OCI-LY1 (cell line): ENCODE data around the gene GPM6B.

ENCODE experiments used
- H2AFZ ChIP-seq: fragments of 200-600 bp; sonication (generic), shearing (Covaris generic); 2 replicates; pipeline ENCODE4 v1.6.0; 2014; ENCODE audit warnings: antibody characterized with exemption, mild to moderate bottlenecking, low read length
- H3F3A ChIP-seq: fragments of 200-600 bp; sonication (generic), shearing (Covaris generic); 2 replicates; pipeline ENCODE4 v1.6.0; 2014; ENCODE audit warnings: mild to moderate bottlenecking, antibody characterized with exemption, low read length, moderate library complexity; ENCODE audit not compliant: insufficient read depth
- H3K27ac ChIP-seq: fragments of 200-600 bp; sonication (generic); 2 replicates; pipeline ENCODE4 v1.5.1; 2014; ENCODE audit warnings: low read length, mixed run types, mild to moderate bottlenecking, low read depth; ENCODE audit not compliant: poor library complexity, severe bottlenecking
- H3K27me3 ChIP-seq: fragments of 200-600 bp; sonication (generic); 2 replicates; pipeline ENCODE4 v1.6.0; 2014; ENCODE audit warnings: antibody characterized with exemption, mild to moderate bottlenecking, low read length, moderate library complexity; ENCODE audit not compliant: insufficient read depth
- H3K36me3 ChIP-seq: fragments of 200-600 bp; sonication (generic); 2 replicates; pipeline ENCODE4 v1.6.1; 2014; ENCODE audit warnings: mild to moderate bottlenecking, antibody characterized with exemption, low read length, moderate library complexity, mixed read lengths; ENCODE audit not compliant: insufficient read depth
- H3K4me1 ChIP-seq: fragments of 200-600 bp; sonication (generic); 2 replicates; pipeline ENCODE4 v1.5.1; 2014; ENCODE audit warnings: mild to moderate bottlenecking, low read length, moderate library complexity; ENCODE audit not compliant: insufficient read depth, severe bottlenecking
- H3K4me2 ChIP-seq: fragments of 200-600 bp; sonication (generic), shearing (Covaris generic); 2 replicates; pipeline ENCODE4 v1.6.1; 2014; ENCODE audit warnings: low read length
- H3K4me3 ChIP-seq: fragments of 200-600 bp; sonication (generic); 2 replicates; pipeline ENCODE4 v1.5.1; 2014; ENCODE audit warnings: low read length, low read depth, mild to moderate bottlenecking, mixed read lengths; ENCODE audit not compliant: poor library complexity, severe bottlenecking
- H3K79me2 ChIP-seq: fragments of 200-600 bp; shearing (Covaris generic); 2 replicates; pipeline ENCODE4 v1.6.1; 2016; ENCODE audit warnings: mixed run types, low read length, mixed read lengths; ENCODE audit not compliant: insufficient read depth
- H3K9ac ChIP-seq: fragments of 200-600 bp; sonication (generic), shearing (Covaris generic); 2 replicates; pipeline ENCODE4 v1.6.1; 2014; ENCODE audit warnings: mild to moderate bottlenecking, low read length, mixed read lengths
- H3K9me2 ChIP-seq: fragments of 200-600 bp; sonication (generic), shearing (Covaris generic); 2 replicates; pipeline ENCODE4 v1.6.1; 2014; ENCODE audit warnings: low read depth, mild to moderate bottlenecking, low read length, mixed read lengths
- H3K9me3 ChIP-seq: fragments of 200-600 bp; shearing (Covaris generic); 2 replicates; pipeline ENCODE4 v1.6.1; 2014; ENCODE audit warnings: low read length, mixed read lengths
- H4K20me1 ChIP-seq: fragments of 200-600 bp; sonication (generic), shearing (Covaris generic); 2 replicates; pipeline ENCODE4 v1.6.0; 2016; ENCODE audit warnings: mild to moderate bottlenecking, low read length; ENCODE audit not compliant: insufficient read depth
- EZH2 ChIP-seq: fragments of 200-600 bp; sonication (generic), shearing (Covaris generic); IDR thresholded peaks from 2 replicates; pipeline ENCODE4 v1.8.0; 2017; ENCODE audit warnings: borderline replicate concordance, mixed run types, mild to moderate bottlenecking, antibody characterized with exemption, low read length, moderate library complexity, mixed read lengths
- TF ChIP-seq, protein P1 (sequence below): fragments of 200-600 bp; sonication (generic), shearing (Covaris generic); IDR thresholded peaks from 2 replicates; pipeline ENCODE4 v1.5.1; 2017; ENCODE audit warnings: mild to moderate bottlenecking, antibody characterized with exemption, low read length, moderate library complexity, mixed read lengths

GPM6B gene

DNA sequence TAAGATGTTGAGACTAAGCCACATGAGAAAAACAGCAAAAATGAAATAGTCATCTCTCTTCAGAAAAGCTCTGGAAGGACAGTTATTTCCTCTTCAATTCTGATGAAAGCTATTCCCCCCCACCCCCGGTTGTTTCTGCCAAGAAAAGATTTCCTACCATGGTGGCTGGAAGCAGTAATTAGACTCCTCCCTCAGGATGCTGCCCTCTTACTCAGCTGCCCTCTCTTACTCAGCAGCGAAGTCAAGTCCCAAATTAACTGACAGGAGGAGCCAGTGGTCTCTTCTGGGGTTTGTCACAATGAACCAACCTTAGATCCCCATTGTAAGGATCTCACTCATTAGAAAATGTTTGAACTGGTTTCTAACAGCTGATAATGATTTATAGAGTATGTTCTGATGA lies 38.0 kb downstream of the GPM6B start:
- Histone ChIP-seq H3K27me3 (no peaks in the 10 kb centered on the region), H2AFZ (no peak overlapping the region), H3F3A (no peaks in the 10 kb centered on the region), H3K9ac (no peak overlapping the region), H3K4me2 (no peak overlapping the region), H3K9me2 (no peaks in the 10 kb centered on the region), H3K79me2 (no peaks in the 10 kb centered on the region), H4K20me1 (no peaks in the 10 kb centered on the region), H3K9me3 (no peaks in the 10 kb centered on the region), H3K4me1 (no peaks in the 10 kb centered on the region), H3K36me3 (peaks cover 23% of the 10 kb centered on the region), H3K4me3 (no peak overlapping the region), H3K27ac (no peak overlapping the region)
- TF ChIP-seq, protein P1, sequence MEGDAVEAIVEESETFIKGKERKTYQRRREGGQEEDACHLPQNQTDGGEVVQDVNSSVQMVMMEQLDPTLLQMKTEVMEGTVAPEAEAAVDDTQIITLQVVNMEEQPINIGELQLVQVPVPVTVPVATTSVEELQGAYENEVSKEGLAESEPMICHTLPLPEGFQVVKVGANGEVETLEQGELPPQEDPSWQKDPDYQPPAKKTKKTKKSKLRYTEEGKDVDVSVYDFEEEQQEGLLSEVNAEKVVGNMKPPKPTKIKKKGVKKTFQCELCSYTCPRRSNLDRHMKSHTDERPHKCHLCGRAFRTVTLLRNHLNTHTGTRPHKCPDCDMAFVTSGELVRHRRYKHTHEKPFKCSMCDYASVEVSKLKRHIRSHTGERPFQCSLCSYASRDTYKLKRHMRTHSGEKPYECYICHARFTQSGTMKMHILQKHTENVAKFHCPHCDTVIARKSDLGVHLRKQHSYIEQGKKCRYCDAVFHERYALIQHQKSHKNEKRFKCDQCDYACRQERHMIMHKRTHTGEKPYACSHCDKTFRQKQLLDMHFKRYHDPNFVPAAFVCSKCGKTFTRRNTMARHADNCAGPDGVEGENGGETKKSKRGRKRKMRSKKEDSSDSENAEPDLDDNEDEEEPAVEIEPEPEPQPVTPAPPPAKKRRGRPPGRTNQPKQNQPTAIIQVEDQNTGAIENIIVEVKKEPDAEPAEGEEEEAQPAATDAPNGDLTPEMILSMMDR: no peak
- no peak for TF ChIP-seq EZH2

DNA sequence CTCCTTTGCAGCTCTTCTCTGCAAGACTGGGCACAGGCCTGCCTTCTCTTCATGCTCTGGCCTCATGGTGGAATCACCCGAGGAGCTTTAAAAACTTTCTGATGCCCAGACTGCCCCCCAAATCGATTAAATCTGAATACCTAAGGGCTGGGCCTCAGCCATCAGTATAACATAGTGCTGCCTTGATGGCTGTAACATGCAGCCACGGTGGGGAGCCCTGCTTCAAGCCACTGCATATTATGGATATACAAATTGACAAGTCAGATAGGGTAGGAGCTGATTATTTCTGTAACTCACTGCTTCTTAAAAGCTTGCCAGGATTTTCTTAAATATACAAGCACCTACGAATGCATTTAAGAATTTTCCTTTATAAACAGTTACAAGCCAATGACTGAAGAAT lies 40.5 kb downstream of the GPM6B start:
- H3K9me2 ChIP-seq: no peaks in the 10 kb centered on the region
- H3K9me3 ChIP-seq: no peaks in the 10 kb centered on the region
- H3K4me2 ChIP-seq: no peak overlapping the region
- no peaks in the 10 kb centered on the region for H4K20me1 ChIP-seq
- no peak overlapping the region for H3K9ac ChIP-seq
- H3K27me3 ChIP-seq: no peaks in the 10 kb centered on the region
- peaks cover 37% of the 10 kb centered on the region for H3K36me3 ChIP-seq
- no peak overlapping the region for H3K4me3 ChIP-seq
- no peaks in the 10 kb centered on the region for H3F3A ChIP-seq
- no peak overlapping the region for H2AFZ ChIP-seq
- H3K27ac ChIP-seq: no peak overlapping the region
- H3K79me2 ChIP-seq: no peaks in the 10 kb centered on the region
- no peak for TF ChIP-seq EZH2
- TF ChIP-seq, protein P1: no peak
- H3K4me1 ChIP-seq: no peaks in the 10 kb centered on the region

DNA sequence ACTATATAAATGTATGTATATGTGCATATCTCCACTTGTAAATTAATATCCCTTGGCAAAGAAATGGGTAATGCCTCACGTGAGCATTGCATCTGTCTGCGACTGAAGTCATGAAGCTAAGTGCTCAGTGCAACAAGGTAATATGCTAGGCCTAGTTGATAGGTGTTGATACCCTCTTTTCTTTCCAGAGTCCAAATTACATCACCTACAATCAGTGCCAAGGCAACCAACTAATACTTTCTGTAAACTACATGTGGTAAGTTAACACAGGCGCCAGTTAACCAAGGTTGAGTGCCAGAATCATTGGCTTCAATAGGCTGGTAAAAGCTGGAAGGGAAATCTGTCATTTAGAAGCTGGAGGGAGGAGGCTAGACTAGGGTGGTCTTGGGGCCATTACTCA lies 41.1 kb downstream of the GPM6B start:
- no peaks in the 10 kb centered on the region for H3K4me1 ChIP-seq
- no peaks in the 10 kb centered on the region for H3K79me2 ChIP-seq
- H3K9me3 ChIP-seq: no peaks in the 10 kb centered on the region
- no peak overlapping the region for H3K4me3 ChIP-seq
- no peaks in the 10 kb centered on the region for H3K9me2 ChIP-seq
- H4K20me1 ChIP-seq: no peaks in the 10 kb centered on the region
- TF ChIP-seq EZH2: no peak
- TF ChIP-seq, protein P1: no peak
- H3F3A ChIP-seq: no peaks in the 10 kb centered on the region
- H3K9ac ChIP-seq: no peak overlapping the region
- peaks cover 42% of the 10 kb centered on the region for H3K36me3 ChIP-seq
- no peaks in the 10 kb centered on the region for H3K27me3 ChIP-seq
- no peak overlapping the region for H2AFZ ChIP-seq
- H3K4me2 ChIP-seq: no peak overlapping the region
- H3K27ac ChIP-seq: no peak overlapping the region
